Measurements from ENCODE around the gene GOLM1. TPM values are rescaled to one million over a fixed set of nuclear protein-coding genes. Genes with fewer than 3 reads are reported as not detected.

GOLM1 gene
- total and polyA plus RNA-seq, 2 donors (not counting 3 experiments of a cell fraction or from before 2014, with no cell fraction given): 49.8 to 108 TPM

DNA sequence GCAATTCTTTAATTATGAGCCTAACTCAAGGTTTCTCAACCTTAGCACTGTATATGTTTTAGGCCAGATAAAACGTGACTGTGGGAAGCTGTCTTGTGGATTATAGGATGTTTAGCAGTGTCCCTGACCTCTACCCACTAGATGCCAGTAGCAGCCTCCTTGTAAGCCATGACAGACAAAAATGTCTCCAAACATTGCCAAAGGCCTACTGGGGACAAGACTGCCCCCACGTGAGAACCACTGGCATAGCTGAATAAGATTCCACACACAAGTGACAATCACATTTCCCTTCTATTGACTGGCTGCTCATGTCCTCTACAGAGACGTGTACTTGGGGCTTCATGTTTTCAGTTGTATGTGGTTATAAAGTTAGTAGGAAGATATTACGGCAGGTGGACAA is 55.4 kb downstream of the GOLM1 start:
- H2AFZ ChIP-seq (ENCODE audit: low read depth, low read length): no peak overlapping the region
- H3K9ac ChIP-seq (replicated peaks; ENCODE audit: extremely low read depth, insufficient read depth, low read length): no peak overlapping the region
- no peaks in the 10 kb centered on the region for H3K27me3 ChIP-seq (ENCODE audit: control insufficient read depth in 2 of 2, insufficient read depth in 2 of 2, low read length in 2 of 2)
- H3K4me2 ChIP-seq (ENCODE audit: insufficient read depth, low read length): no peak overlapping the region
- intact Hi-C loops (cut with micrococcal nuclease): no loop called here
- no peaks in the 10 kb centered on the region for H3K4me1 ChIP-seq (ENCODE audit: control insufficient read depth, extremely low read depth, insufficient read depth, low read length)
- no peaks in the 10 kb centered on the region for H3K9me3 ChIP-seq (replicated peaks; ENCODE audit: control insufficient read depth, insufficient read depth, low read length)
- no peaks in the 10 kb centered on the region for H3K79me2 ChIP-seq (ENCODE audit: control insufficient read depth, insufficient read depth, low read length)
- ChIA-PET POLR2A (no interaction called here), CTCF (interaction anchor here (1.1 to 1.4 kb wide), 2 partner anchors 11 to 40 kb away, joined by 3 read pairs; no protein-coding TSS in a partner anchor)
- H3K27ac ChIP-seq (ENCODE audit: insufficient read depth, low read depth, low read length): no peak overlapping the region
- no peaks in the 10 kb centered on the region for H3K9me1 ChIP-seq (replicated peaks; ENCODE audit: control insufficient read depth, extremely low read depth, insufficient read depth, low read length)
- no peaks in the 10 kb centered on the region for H4K20me1 ChIP-seq (replicated peaks; ENCODE audit: control insufficient read depth, extremely low read depth, insufficient read depth, low read length)
- TF ChIP-seq MYC (IDR thresholded peaks at IDR 0.05; ENCODE audit: low read depth, low read length): no peak
- FAIRE-seq (no peak), DNase-seq (ENCODE audit: low read depth, low spot score) (no peak)
- H3K36me3 ChIP-seq (ENCODE audit: control insufficient read depth in 2 of 2, extremely low read depth in 1 of 2, insufficient read depth in 2 of 2, low read length in 2 of 2): peaks cover 0 to 3% of the 10 kb centered on the region in 2 experiments
- no TSS peak for BruUV-seq (replicated peaks)
- H3K4me3 ChIP-seq (replicated peaks in 1 of 3; ENCODE audit: insufficient read depth in 1 of 3, low read depth in 1 of 3, low read length in 3 of 3): no peak overlapping the region
- dilution Hi-C loops (cut with MboI; ENCODE audit: extremely low pct_ligation_motif_present, low sequenced_read_pairs): no loop called here

DNA sequence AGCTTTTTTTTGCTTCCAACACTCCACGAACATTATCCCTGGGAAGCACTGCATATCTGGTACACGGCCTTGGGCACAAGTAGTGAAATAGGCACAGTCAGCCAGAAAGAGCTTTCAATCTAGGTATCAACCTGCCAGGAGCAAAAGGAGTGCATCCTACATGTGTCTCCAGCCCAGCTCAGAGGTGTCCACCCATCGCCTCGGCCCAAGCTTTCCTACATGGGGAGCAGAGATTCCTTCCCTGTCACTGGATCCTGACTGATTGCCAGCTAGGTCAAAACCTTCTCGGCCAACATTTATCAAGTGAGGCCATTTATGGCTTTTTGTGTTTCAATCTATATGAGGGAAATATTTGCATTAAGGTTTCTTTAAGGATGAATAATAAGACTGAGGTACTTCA is 55.8 kb downstream of the GOLM1 start:
- Histone ChIP-seq H3K79me2 (ENCODE audit: control insufficient read depth, insufficient read depth, low read length) (no peaks in the 10 kb centered on the region), H3K4me1 (ENCODE audit: control insufficient read depth, extremely low read depth, insufficient read depth, low read length) (no peaks in the 10 kb centered on the region), H3K9me3 (replicated peaks; ENCODE audit: control insufficient read depth, insufficient read depth, low read length) (no peaks in the 10 kb centered on the region), H3K27me3 (ENCODE audit: control insufficient read depth in 2 of 2, insufficient read depth in 2 of 2, low read length in 2 of 2) (no peaks in the 10 kb centered on the region), H2AFZ (ENCODE audit: low read depth, low read length) (no peak overlapping the region), H3K36me3 (ENCODE audit: control insufficient read depth in 2 of 2, extremely low read depth in 1 of 2, insufficient read depth in 2 of 2, low read length in 2 of 2) (peaks cover 0 to 3% of the 10 kb centered on the region in 2 experiments), H4K20me1 (replicated peaks; ENCODE audit: control insufficient read depth, extremely low read depth, insufficient read depth, low read length) (no peaks in the 10 kb centered on the region), H3K9me1 (replicated peaks; ENCODE audit: control insufficient read depth, extremely low read depth, insufficient read depth, low read length) (no peaks in the 10 kb centered on the region), H3K4me2 (ENCODE audit: insufficient read depth, low read length) (no peak overlapping the region), H3K4me3 (replicated peaks in 1 of 3; ENCODE audit: insufficient read depth in 1 of 3, low read depth in 1 of 3, low read length in 3 of 3) (no peak overlapping the region), H3K9ac (replicated peaks; ENCODE audit: extremely low read depth, insufficient read depth, low read length) (no peak overlapping the region), H3K27ac (ENCODE audit: insufficient read depth, low read depth, low read length) (no peak overlapping the region)
- dilution Hi-C loops (cut with MboI; ENCODE audit: extremely low pct_ligation_motif_present, low sequenced_read_pairs) (no loop called here), intact Hi-C loops (cut with micrococcal nuclease) (no loop called here)
- CTCF ChIA-PET: interaction anchor here (1.4 kb wide), 1 partner anchor 40 kb away, joined by 3 read pairs; no protein-coding TSS in a partner anchor
- FAIRE-seq (no peak), DNase-seq (ENCODE audit: low read depth, low spot score) (no peak)
- TF ChIP-seq GATA2 (IDR thresholded peaks at IDR 0.05; ENCODE audit: insufficient read depth, insufficient read length, low read depth, low read length): no peak
- TF ChIP-seq, protein P1, sequence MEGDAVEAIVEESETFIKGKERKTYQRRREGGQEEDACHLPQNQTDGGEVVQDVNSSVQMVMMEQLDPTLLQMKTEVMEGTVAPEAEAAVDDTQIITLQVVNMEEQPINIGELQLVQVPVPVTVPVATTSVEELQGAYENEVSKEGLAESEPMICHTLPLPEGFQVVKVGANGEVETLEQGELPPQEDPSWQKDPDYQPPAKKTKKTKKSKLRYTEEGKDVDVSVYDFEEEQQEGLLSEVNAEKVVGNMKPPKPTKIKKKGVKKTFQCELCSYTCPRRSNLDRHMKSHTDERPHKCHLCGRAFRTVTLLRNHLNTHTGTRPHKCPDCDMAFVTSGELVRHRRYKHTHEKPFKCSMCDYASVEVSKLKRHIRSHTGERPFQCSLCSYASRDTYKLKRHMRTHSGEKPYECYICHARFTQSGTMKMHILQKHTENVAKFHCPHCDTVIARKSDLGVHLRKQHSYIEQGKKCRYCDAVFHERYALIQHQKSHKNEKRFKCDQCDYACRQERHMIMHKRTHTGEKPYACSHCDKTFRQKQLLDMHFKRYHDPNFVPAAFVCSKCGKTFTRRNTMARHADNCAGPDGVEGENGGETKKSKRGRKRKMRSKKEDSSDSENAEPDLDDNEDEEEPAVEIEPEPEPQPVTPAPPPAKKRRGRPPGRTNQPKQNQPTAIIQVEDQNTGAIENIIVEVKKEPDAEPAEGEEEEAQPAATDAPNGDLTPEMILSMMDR (IDR thresholded peaks at IDR 0.05; ENCODE audit: extremely low read depth in 1 of 2, insufficient read depth in 1 of 2, low read depth in 1 of 2, low read length in 2 of 2): no peak
- TF ChIP-seq, protein P2, sequence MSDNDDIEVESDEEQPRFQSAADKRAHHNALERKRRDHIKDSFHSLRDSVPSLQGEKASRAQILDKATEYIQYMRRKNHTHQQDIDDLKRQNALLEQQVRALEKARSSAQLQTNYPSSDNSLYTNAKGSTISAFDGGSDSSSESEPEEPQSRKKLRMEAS (IDR thresholded peaks at IDR 0.05; ENCODE audit: insufficient read depth, insufficient read length): no peak
- TF ChIP-seq POLR2AphosphoS5 (IDR thresholded peaks at IDR 0.05; ENCODE audit: insufficient read depth, low read depth, low read length): no peak
- no peak for TF ChIP-seq JUN (IDR thresholded peaks at IDR 0.05; ENCODE audit: borderline replicate concordance, insufficient read depth, insufficient read length, low read depth)
- no peak for TF ChIP-seq FOS (IDR thresholded peaks at IDR 0.05; ENCODE audit: borderline replicate concordance, insufficient read depth, low read length)
- TF ChIP-seq MYC (IDR thresholded peaks at IDR 0.05; ENCODE audit: low read depth, low read length): no peak
- TF ChIP-seq POLR2A (IDR thresholded peaks at IDR 0.05; ENCODE audit: low read depth, low read length): no peak
- no peak for TF ChIP-seq EZH2 (IDR thresholded peaks at IDR 0.05; ENCODE audit: borderline replicate concordance, low read depth, low read length, severe bottlenecking)
- BruUV-seq (replicated peaks): no TSS peak
- POLR2A ChIA-PET: no interaction called here
